CD1c-positive myeloid dendritic cell (primary cell): ENCODE data around the gene PTPRE.

Source experiments
- DNase-seq: peaks from one replicate; pipeline ENCODE4 v3.0.0-alpha.2; 2016; ENCODE audit errors: extremely low spot score

PTPRE gene, protein sequence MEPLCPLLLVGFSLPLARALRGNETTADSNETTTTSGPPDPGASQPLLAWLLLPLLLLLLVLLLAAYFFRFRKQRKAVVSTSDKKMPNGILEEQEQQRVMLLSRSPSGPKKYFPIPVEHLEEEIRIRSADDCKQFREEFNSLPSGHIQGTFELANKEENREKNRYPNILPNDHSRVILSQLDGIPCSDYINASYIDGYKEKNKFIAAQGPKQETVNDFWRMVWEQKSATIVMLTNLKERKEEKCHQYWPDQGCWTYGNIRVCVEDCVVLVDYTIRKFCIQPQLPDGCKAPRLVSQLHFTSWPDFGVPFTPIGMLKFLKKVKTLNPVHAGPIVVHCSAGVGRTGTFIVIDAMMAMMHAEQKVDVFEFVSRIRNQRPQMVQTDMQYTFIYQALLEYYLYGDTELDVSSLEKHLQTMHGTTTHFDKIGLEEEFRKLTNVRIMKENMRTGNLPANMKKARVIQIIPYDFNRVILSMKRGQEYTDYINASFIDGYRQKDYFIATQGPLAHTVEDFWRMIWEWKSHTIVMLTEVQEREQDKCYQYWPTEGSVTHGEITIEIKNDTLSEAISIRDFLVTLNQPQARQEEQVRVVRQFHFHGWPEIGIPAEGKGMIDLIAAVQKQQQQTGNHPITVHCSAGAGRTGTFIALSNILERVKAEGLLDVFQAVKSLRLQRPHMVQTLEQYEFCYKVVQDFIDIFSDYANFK

DNA sequence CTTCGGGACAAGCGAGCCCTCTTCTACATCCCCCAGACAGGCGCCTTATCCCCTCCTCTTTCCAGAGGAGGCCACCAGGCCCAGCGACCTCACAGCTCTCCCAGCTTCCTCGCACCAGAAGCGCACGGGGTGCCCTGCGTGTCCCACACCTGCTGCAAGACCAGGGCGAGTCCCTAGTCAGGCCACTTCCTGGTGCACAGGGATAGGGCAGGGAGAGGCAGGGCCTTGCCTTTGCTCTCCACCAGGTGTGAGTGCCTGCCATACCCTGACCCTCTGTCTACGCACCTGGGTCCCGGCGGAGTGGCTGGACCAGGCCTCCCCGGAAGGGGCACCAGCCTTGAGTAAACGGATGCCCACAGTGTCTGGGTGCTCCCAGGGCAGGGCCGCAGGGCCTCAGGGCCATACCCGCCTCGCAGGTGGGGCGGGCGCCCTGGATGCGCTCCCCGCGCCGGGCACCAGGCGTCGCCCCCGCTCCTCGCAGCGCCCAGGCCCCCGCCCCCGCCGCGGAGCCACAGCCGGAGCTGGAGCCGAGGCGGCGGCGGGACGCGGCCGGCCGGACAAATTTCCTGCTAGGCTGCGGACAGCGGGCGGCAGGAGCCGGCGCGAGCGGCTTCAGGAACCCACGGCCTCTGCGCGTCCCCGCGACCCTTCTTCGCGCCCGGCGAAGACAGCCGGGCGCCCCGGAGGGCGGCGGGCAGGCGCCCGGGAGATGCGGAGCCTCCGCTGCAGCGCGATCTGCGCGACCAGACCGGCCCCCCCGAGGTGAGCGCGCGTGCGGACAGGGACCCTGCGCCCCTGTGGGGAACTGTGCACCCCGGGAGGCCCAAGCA lies at the start of gene PTPRE:
Gene PTPRE, plus strand, starts transcription at position 556 of the 830 bp plus-strand sequence. CDS start 133,779 bp downstream, outside the sequence.
- DNase-seq: peak; percentile 92

DNA sequence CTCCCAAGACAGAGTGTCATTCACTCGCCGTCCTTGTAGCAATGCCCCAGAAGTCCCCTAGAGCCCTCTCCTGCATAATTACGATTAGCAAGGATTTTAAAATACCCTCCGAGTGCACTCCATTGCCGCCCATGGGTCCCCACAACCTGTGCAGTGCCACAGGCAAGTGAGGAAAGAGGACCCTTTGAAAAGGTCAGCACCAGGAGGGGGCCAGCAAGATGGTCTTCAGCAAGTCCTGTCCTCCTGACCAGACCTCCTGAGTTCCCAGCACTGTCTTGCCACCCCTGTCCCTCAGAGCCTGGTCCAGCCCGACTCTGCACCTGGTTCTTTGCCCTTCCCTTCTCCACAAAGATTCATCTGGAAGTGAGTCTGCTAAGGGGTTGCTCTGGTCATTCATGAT lies 46.3 kb upstream of the PTPRE start:
- no peak for DNase-seq

GRCh38 chr10:127863231-127863825 lies 43.6 kb upstream of the PTPRE start:
- DNase-seq: no peak

GRCh38 chr10:127866276-127867013 lies 40.5 kb upstream of the PTPRE start:
- DNase-seq: no peak

- no peak for DNase-seq
Observed at GRCh38 chr10:127867805-127868204, 39.1 kb upstream of the PTPRE start.

- DNase-seq: no peak
Observed at GRCh38 chr10:127869329-127869728, 37.6 kb upstream of the PTPRE start.

DNA sequence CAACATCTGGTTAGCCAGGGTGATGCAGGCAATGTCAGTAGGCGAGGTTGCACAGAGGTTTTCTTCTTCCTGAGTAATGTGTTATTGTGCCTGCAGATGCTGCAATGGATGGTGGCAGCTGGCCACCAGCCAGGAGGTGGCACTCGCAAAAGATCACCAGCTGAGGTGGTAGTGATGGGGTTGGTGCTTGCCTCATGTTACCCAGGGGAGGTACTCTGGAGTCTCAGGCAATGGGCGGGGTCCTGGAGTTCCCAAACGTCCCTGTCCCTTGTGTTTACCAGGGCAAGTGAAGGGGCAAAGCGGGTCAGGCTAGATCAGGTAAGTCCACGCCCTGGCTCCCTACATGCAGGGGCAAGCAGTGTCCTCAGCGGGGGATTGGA lies 35.3 kb upstream of the PTPRE start:
- DNase-seq: no peak

DNA sequence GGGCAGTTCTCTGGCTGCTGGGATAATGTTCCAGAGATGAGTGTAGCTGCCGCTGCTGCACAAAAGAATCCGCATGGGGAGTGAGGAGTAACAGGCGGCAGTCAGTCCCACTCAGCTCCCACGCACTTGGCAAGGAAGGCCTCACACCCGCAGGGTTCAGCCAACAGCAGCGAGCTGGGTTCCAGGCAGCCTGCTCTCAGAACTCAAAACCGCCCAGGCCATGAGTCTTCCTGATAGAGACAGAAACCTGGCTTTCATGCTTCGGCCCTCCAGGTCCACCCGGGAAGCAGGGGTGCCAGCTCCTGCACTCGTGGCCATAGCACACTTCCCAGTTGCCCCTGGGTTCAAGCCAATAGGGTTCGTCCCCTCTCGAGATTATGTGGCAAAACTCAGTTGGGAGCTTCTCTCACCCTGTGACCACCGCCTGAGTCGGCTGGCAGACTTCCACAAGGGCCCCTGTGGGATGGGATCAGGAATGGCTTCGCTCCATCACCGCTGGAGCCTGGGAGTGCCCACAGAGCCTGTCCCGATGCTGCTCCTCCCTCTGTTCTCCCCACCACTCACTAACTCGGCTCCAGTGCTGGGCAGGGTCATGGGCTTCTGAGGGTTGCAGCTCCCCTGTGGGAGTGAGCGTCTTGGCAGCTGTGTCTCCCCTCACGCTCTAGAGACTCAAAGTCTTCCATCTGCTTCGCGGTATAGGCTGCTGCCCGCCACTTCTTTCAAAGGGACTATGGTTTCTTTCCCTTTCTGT lies 34.7 kb upstream of the PTPRE start:
- no peak for DNase-seq

GRCh38 chr10:127872871-127873600 lies 33.9 kb upstream of the PTPRE start:
- DNase-seq: peak; percentile 49

DNA sequence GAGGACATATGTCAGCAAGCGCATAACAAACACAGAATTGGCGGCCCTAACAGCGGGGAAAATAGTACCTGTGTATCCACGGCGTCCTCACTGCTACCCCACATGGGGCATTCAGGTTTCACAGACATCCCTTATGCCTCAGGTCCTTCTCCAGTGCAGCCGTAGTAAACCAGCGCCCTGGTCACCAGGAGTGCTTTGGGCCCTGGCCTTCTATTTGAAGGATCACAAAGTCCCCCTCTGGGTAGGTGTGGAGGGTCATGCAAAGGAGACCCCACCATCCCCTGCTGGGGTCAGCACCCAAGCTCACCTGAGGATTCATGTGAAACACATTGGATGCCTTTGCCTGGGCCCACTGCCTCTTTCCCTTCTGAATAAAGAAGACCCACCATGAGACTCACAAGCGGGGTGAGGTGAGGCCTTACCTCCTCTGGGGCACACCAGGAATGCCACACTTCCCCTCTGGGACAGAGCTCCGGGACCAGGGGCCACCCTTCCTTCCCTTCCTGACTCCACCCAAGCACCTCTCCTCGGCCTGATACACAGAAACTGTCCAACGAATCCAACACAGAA lies 32.9 kb upstream of the PTPRE start:
- DNase-seq: no peak

GRCh38 chr10:127874671-127875448 lies 32.0 kb upstream of the PTPRE start:
- DNase-seq: peak; percentile 30

- DNase-seq: no peak
Observed at GRCh38 chr10:127875449-127875765, 31.5 kb upstream of the PTPRE start.

GRCh38 chr10:127875916-127876315 lies 31.0 kb upstream of the PTPRE start:
- DNase-seq: no peak

DNA sequence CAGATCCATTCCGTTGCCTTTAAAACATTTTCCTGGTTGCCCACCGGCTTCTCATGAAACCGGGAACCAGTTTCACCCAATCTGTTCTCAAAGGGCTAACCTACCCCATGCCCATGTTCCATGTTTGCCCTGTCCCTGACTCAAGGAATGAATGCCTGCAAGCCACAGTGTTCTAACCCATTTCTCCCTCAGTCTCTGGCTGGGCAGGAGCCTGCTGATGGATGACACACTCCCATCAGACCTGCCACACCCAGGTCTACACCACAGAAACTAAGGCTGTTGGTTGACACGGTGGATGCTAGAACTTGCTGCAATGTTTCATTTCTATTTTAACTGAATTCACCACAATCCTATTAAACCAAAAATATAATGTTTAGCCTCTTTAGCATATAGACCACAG lies 29.8 kb upstream of the PTPRE start:
- no peak for DNase-seq

DNA sequence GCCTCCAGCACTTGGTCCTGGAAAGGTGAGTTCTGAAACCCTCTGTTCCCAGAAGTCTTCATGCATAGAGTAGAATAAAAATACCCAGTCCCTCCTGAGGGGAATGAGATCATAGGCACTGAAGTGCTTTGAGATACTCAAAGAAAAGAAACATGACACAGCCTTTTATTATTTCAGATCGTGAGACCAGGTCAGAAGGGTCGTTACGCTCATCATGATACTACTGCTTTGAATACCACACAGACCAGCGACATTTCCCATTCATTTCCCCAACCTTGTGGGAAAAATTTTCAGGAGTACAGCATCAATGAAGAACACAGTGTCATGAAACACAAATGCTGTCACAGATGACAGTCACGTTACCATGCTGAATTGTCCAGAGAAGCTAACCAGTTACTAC lies 29.2 kb upstream of the PTPRE start:
- no peak for DNase-seq

DNA sequence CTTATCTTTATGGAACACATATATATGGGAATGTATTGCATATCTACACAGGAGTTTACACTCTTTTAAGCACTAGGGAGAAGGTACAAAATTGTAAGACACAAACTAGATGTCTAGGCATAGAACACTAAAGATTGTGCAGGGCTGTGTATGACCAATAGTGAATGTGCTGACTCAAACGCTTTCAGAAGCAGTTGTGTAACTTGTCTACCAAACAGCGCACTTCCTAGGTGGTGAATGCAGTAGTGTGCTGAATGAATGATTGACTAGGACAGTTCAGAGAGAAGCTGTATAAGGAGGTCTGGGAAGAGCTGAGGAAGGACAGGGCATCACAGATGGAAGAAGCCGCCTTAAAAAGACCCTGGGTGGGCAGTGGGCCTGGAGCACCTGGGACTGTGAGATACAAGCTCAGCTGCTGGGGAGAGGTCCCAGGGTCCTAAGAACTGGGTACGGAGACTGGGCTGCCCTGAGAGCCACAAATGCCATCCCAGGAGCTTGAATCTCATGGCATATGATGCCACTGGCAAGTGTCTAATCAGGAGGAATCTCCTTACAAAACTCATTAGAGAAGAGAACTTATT lies 28.3 kb upstream of the PTPRE start:
- peak; percentile 74 for DNase-seq

GRCh38 chr10:127880557-127880956 lies 26.3 kb upstream of the PTPRE start:
- peak; percentile 80 for DNase-seq

DNA sequence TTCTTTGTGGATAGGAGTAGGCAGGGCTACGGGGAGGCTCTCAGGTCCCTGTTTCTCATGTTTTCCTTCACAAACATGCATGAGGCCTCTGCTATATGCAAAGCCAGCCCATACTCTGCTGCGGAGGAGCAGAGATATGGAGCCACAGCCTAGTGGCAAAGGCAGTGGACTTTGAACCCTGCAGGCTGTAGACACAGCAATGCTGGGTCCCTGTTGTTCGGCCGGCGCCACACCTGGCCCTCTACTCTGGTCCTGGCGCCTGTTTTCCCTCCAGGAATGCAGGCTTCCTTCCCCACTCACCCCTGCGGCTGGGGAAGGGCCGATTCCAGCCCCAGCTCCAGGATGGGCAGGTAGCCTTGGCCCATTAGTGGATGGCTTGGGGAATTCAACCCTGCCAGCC lies 25.6 kb upstream of the PTPRE start:
- no peak for DNase-seq
